Astrocyte (in vitro differentiated cells and primary cell): ENCODE data around the gene GRK3. TPM values are rescaled to one million over a fixed set of nuclear protein-coding genes. Genes with fewer than 3 reads are reported as not detected.

Experiments
- DNase-seq: peaks from one replicate; pipeline ENCODE4 v3.0.0-alpha.2; 2010; ENCODE audit warnings: low read depth
- FAIRE-seq: peaks from 2 replicates; lab custom pipeline; 2011; peaks lifted over from hg19 to GRCh38; lab: Jason Lieb, UNC
- H2AFZ ChIP-seq: 2 replicates; pipeline ENCODE4 v1.6.0; 2012; ENCODE audit warnings: low read depth, low read length, inconsistent platforms
- H3K27ac ChIP-seq: 2 replicates; pipeline ENCODE4 v1.5.1; 2011; ENCODE audit warnings: low read depth, low read length, inconsistent platforms
- H3K27me3 ChIP-seq: 2 replicates; pipeline ENCODE4 v1.6.0; 2011; ENCODE audit warnings: low read length, inconsistent platforms; ENCODE audit not compliant: insufficient read depth
- H3K36me3 ChIP-seq: 2 replicates; pipeline ENCODE4 v1.5.1; 2011; ENCODE audit warnings: low read length, inconsistent platforms; ENCODE audit not compliant: insufficient read depth
- H3K4me1 ChIP-seq: 2 replicates; pipeline ENCODE4 v1.5.1; 2011; ENCODE audit warnings: low read length, inconsistent platforms; ENCODE audit not compliant: insufficient read depth
- H3K4me2 ChIP-seq: 2 replicates; pipeline ENCODE4 v1.6.0; 2012; ENCODE audit warnings: low read length, inconsistent platforms
- H3K4me3 ChIP-seq: 2 replicates; pipeline ENCODE4 v1.5.1; 2011; ENCODE audit warnings: low read depth, mild to moderate bottlenecking, low read length, inconsistent platforms; ENCODE audit not compliant: insufficient read depth
- H3K79me2 ChIP-seq: 2 replicates; pipeline ENCODE4 v1.6.0; 2012; ENCODE audit warnings: mild to moderate bottlenecking, low read length, inconsistent platforms; ENCODE audit not compliant: insufficient read depth
- H3K9ac ChIP-seq: 2 replicates; pipeline ENCODE4 v1.6.0; 2012; ENCODE audit warnings: mild to moderate bottlenecking, low read length, inconsistent platforms
- H3K9me3 ChIP-seq: 2 replicates; pipeline ENCODE4 v1.5.1; 2012; ENCODE audit warnings: low read depth, mild to moderate bottlenecking, low read length, inconsistent platforms; ENCODE audit not compliant: insufficient read depth
- H4K20me1 ChIP-seq: 2 replicates; pipeline ENCODE4 v1.6.0; 2012; ENCODE audit warnings: low read length, inconsistent platforms; ENCODE audit not compliant: insufficient read depth
- H3K27ac Mint-ChIP-seq: one replicate; pipeline ENCODE4 v1.8.0; 2021; ENCODE audit warnings: mild to moderate bottlenecking, mixed read lengths; ENCODE audit not compliant: unreplicated experiment
- H3K27me3 Mint-ChIP-seq: one replicate; pipeline ENCODE4 v1.8.0; 2021; ENCODE audit warnings: low read depth, mixed read lengths; ENCODE audit not compliant: unreplicated experiment
- H3K36me3 Mint-ChIP-seq: one replicate; pipeline ENCODE4 v1.8.0; 2021; ENCODE audit warnings: low read depth, mixed read lengths; ENCODE audit not compliant: unreplicated experiment
- H3K4me1 Mint-ChIP-seq: one replicate; pipeline ENCODE4 v1.8.0; 2021; ENCODE audit warnings: low read depth, mixed read lengths; ENCODE audit not compliant: unreplicated experiment
- H3K4me3 Mint-ChIP-seq: one replicate; pipeline ENCODE4 v1.8.0; 2021; ENCODE audit warnings: mild to moderate bottlenecking, moderate library complexity, mixed read lengths; ENCODE audit not compliant: unreplicated experiment
- H3K9me3 Mint-ChIP-seq: one replicate; pipeline ENCODE4 v1.8.0; 2021; ENCODE audit warnings: mild to moderate bottlenecking, mixed read lengths; ENCODE audit not compliant: unreplicated experiment
- CTCF ChIP-seq: IDR thresholded peaks from 2 replicates; pipeline ENCODE4 v1.5.1; 2011; ENCODE audit warnings: low read depth, mild to moderate bottlenecking, inconsistent platforms, low read length, moderate library complexity; ENCODE audit not compliant: insufficient read depth
- EZH2 ChIP-seq: IDR thresholded peaks from 2 replicates; pipeline ENCODE4 v1.6.1; 2012; ENCODE audit warnings: mild to moderate bottlenecking, low read length, inconsistent platforms; ENCODE audit not compliant: insufficient read depth
- total RNA-seq: library from RNA; stranded (reverse); gene quantifications from 2 replicates; pipeline ENCODE4 v1.2.1, GENCODE V29; 2021

GRK3 gene
- total RNA-seq, 1 donor from 2014 or later = 7.2 TPM

GRCh38 chr22:25677631-25678030, 113.2 kb downstream of the GRK3 start:
- no peak overlapping the region for H3K4me2 ChIP-seq
- H4K20me1 ChIP-seq = no peaks in the 10 kb centered on the region
- no peaks in the 10 kb centered on the region for H3K36me3 ChIP-seq
- H3K27ac ChIP-seq = no peak overlapping the region
- H3K9me3 Mint-ChIP-seq = no peaks in the 10 kb centered on the region
- H3K9me3 ChIP-seq = no peaks in the 10 kb centered on the region
- TF ChIP-seq EZH2 (no peak), CTCF (no peak)
- no peaks in the 10 kb centered on the region for H3K4me1 ChIP-seq
- H3K9ac ChIP-seq = no peak overlapping the region
- H3K27me3 Mint-ChIP-seq = no peaks in the 10 kb centered on the region
- no peak for DNase-seq
- no peak overlapping the region for H3K4me3 ChIP-seq
- peaks cover 2% of the 10 kb centered on the region for H3K36me3 Mint-ChIP-seq
- H3K27ac Mint-ChIP-seq = no peak overlapping the region
- H3K79me2 ChIP-seq = no peaks in the 10 kb centered on the region
- no peak for FAIRE-seq
- H3K4me1 Mint-ChIP-seq = peaks cover 5% of the 10 kb centered on the region
- no peak overlapping the region for H3K4me3 Mint-ChIP-seq
- no peaks in the 10 kb centered on the region for H3K27me3 ChIP-seq
- no peak overlapping the region for H2AFZ ChIP-seq

- H3K9me3 Mint-ChIP-seq = no peaks in the 10 kb centered on the region
- FAIRE-seq (no peak), DNase-seq (no peak)
- H4K20me1 ChIP-seq = no peaks in the 10 kb centered on the region
- H3K4me2 ChIP-seq = no peak overlapping the region
- H3K4me3 Mint-ChIP-seq = no peak overlapping the region
- H3K27me3 Mint-ChIP-seq = no peaks in the 10 kb centered on the region
- no peaks in the 10 kb centered on the region for H3K36me3 ChIP-seq
- H3K79me2 ChIP-seq = no peaks in the 10 kb centered on the region
- no peak overlapping the region for H3K9ac ChIP-seq
- no peaks in the 10 kb centered on the region for H3K36me3 Mint-ChIP-seq
- no peak overlapping the region for H2AFZ ChIP-seq
- no peaks in the 10 kb centered on the region for H3K4me1 ChIP-seq
- H3K9me3 ChIP-seq = no peaks in the 10 kb centered on the region
- no peak for TF ChIP-seq CTCF
- no peak for TF ChIP-seq EZH2
- no peak overlapping the region for H3K27ac ChIP-seq
- no peak overlapping the region for H3K4me3 ChIP-seq
- no peak overlapping the region for H3K27ac Mint-ChIP-seq
- peaks cover 5% of the 10 kb centered on the region for H3K4me1 Mint-ChIP-seq
- no peaks in the 10 kb centered on the region for H3K27me3 ChIP-seq
These were observed 115.6 kb downstream of the GRK3 start for GRCh38 chr22:25680051-25680450.

- DNase-seq = peak; percentile 23
- no peak overlapping the region for H3K9ac ChIP-seq
- no peaks in the 10 kb centered on the region for H3K9me3 ChIP-seq
- no peak for FAIRE-seq
- TF ChIP-seq EZH2 (no peak), CTCF (no peak)
- H3K27ac Mint-ChIP-seq = no peak overlapping the region
- no peaks in the 10 kb centered on the region for H3K36me3 Mint-ChIP-seq
- no peaks in the 10 kb centered on the region for H3K9me3 Mint-ChIP-seq
- no peaks in the 10 kb centered on the region for H3K4me1 ChIP-seq
- H3K4me1 Mint-ChIP-seq = peaks cover 5% of the 10 kb centered on the region
- H2AFZ ChIP-seq = no peak overlapping the region
- no peaks in the 10 kb centered on the region for H3K27me3 Mint-ChIP-seq
- H3K4me3 Mint-ChIP-seq = no peak overlapping the region
- no peak overlapping the region for H3K4me3 ChIP-seq
- no peaks in the 10 kb centered on the region for H3K79me2 ChIP-seq
- H3K4me2 ChIP-seq = no peak overlapping the region
- no peak overlapping the region for H3K27ac ChIP-seq
- H4K20me1 ChIP-seq = no peaks in the 10 kb centered on the region
- no peaks in the 10 kb centered on the region for H3K36me3 ChIP-seq
- no peaks in the 10 kb centered on the region for H3K27me3 ChIP-seq
These were observed 116.5 kb downstream of the GRK3 start for GRCh38 chr22:25680956-25681355.
